Esophagus squamous epithelium (tissue), 5 donors: ENCODE data around the gene C9orf153. TPM values are rescaled to one million over a fixed set of nuclear protein-coding genes. Genes with fewer than 3 reads are reported as not detected.

Experiments used
- DNase-seq: peaks from one replicate; lab custom pipeline; 2025; lab: John Stamatoyannopoulos, UW
- H3K27ac ChIP-seq, 4 donors: fragments of 200-600 bp; sonication (generic); one replicate each; pipeline ENCODE4 v1.5.1; 2016 to 2019; ENCODE audit warnings: mild to moderate bottlenecking in 1 of 4
- H3K27me3 ChIP-seq, 4 donors: fragments of 200-600 bp; sonication (generic); 1 replicate in 3 of 4; 2 replicates in 1 of 4; pipeline versions ENCODE4 v1.5.1 to v1.6.0; 2017 to 2021; ENCODE audit warnings: antibody characterized with exemption in 1 of 4
- H3K36me3 ChIP-seq, 3 donors: fragments of 200-600 bp; sonication (generic); one replicate each; pipeline ENCODE4 v1.5.1; 2016 to 2019
- H3K4me1 ChIP-seq, 3 donors: fragments of 200-600 bp; sonication (generic); one replicate each; pipeline ENCODE4 v1.5.1; 2017 to 2019
- H3K4me3 ChIP-seq, 4 donors: fragments of 200-600 bp; sonication (generic); 1 replicate in 3 of 4; 2 replicates in 1 of 4; pipeline ENCODE4 v1.5.1; 2016 to 2019; ENCODE audit warnings: mild to moderate bottlenecking in 2 of 4, moderate library complexity in 1 of 4
- H3K9me3 ChIP-seq, 3 donors: fragments of 200-600 bp; sonication (generic); one replicate each; pipeline ENCODE4 v1.5.1; 2016 to 2019
- CTCF ChIP-seq, 6 experiments: fragments of 450-650 bp in 4 of 6; fragments of 200-600 bp in 2 of 6; sonication (generic) in 2 of 6; IDR thresholded peaks; one replicate each; pipeline ENCODE4 v1.5.1; 2016 to 2019; ENCODE audit warnings: antibody characterized with exemption in 6 of 6, mild to moderate bottlenecking in 4 of 6, moderate library complexity in 4 of 6
- POLR2A ChIP-seq, 4 donors: fragments of 450-650 bp; IDR thresholded peaks; one replicate each; pipeline ENCODE4 v1.6.1; 2017; ENCODE audit warnings: antibody characterized with exemption in 4 of 4, mild to moderate bottlenecking in 4 of 4, moderate library complexity in 3 of 4
- WGBS, 2 donors: methylation state at CpG; one replicate each; pipeline ENCODE4 v1.1.5; 2018; 5-methylcytosine and 5-hydroxymethylcytosine counted together
- intact Hi-C: fragments of 100-400 bp; cut with DNase I; formaldehyde crosslinking; loops from one replicate; pipeline ENCODE4 v1.15.0; 2022
- total RNA-seq, 4 donors: library from RNA; depleted of rRNA; stranded (reverse); fragments of >200 nt; gene quantifications; one replicate each; pipeline ENCODE4 v1.1.0, GENCODE V29; 2016
- donor health status: DM: yes; HTN: yes; CAD: no.

The C9orf153 gene
- total RNA-seq, 4 donors from 2014 or later = not detected

GRCh38 chr9:86280580-86280979, 21.1 kb upstream of the C9orf153 start:
- DNase-seq = no peak
- H3K27me3 ChIP-seq = no peaks in the 10 kb centered on the region
- H3K9me3 ChIP-seq = no peaks in the 10 kb centered on the region
- TF ChIP-seq CTCF (IDR thresholded peaks at IDR 0.05) (no peak), POLR2A (IDR thresholded peaks at IDR 0.05) (no peak)
- no peak overlapping the region for H3K27ac ChIP-seq
- H3K36me3 ChIP-seq = peaks cover 0 to 12% (median 0%) of the 10 kb centered on the region in 3 donors
- peaks cover 4 to 61% (median 20%) of the 10 kb centered on the region in 3 donors for H3K4me1 ChIP-seq
- WGBS, 2 donors = 91 to 92% methylated on average over 4 to 5 of the region's 7 CpGs
- intact Hi-C loops = loop anchor here (10.0 kb wide), 1 partner anchor 74 kb away; the partner anchor contains the start of gene TUT7
- no peak overlapping the region for H3K4me3 ChIP-seq

- intact Hi-C loops = loop anchor here (10.0 kb wide), 1 partner anchor 75 kb away; the partner anchor contains the start of gene TUT7
- Histone ChIP-seq H3K4me1 (peaks cover 4 to 69% (median 20%) of the 10 kb centered on the region in 3 donors), H3K27ac (no peak overlapping the region), H3K4me3 (no peak overlapping the region), H3K36me3 (peaks cover 0 to 12% (median 0%) of the 10 kb centered on the region in 3 donors), H3K27me3 (no peaks in the 10 kb centered on the region), H3K9me3 (no peaks in the 10 kb centered on the region)
- WGBS, 2 donors = 96 to 100% methylated on average over 3 of the region's 3 CpGs
- TF ChIP-seq CTCF (IDR thresholded peaks at IDR 0.05) (no peak), POLR2A (IDR thresholded peaks at IDR 0.05) (no peak)
- no peak for DNase-seq
These were observed 20.4 kb upstream of the C9orf153 start for GRCh38 chr9:86279839-86280238.

- intact Hi-C loops = no loop called here
- H3K27ac ChIP-seq = no peak overlapping the region
- peaks cover 0 to 62% (median 15%) of the 10 kb centered on the region in 3 donors for H3K4me1 ChIP-seq
- H3K27me3 ChIP-seq = no peaks in the 10 kb centered on the region
- no peak for TF ChIP-seq POLR2A (IDR thresholded peaks at IDR 0.05)
- no peak for TF ChIP-seq CTCF (IDR thresholded peaks at IDR 0.05)
- no peak for DNase-seq
- no peak overlapping the region for H3K4me3 ChIP-seq
- H3K9me3 ChIP-seq = no peaks in the 10 kb centered on the region
- WGBS, 2 donors = 62 to 71% methylated on average over 1 of the region's 1 CpG
- H3K36me3 ChIP-seq = peaks cover 0 to 31% (median 11%) of the 10 kb centered on the region in 3 donors
These were observed 17.6 kb upstream of the C9orf153 start for GRCh38 chr9:86277072-86277471.

- peaks cover 0 to 55% (median 10%) of the 10 kb centered on the region in 3 donors for H3K4me1 ChIP-seq
- WGBS, 2 donors = 80 to 87% methylated on average over 3 of the region's 3 CpGs
These were observed 16.5 kb upstream of the C9orf153 start for GRCh38 chr9:86275962-86276361.

More at GRCh38 chr9:86275962-86276361, 16.5 kb upstream of the C9orf153 start:
- Histone ChIP-seq H3K27ac (no peak overlapping the region), H3K9me3 (no peaks in the 10 kb centered on the region), H3K27me3 (no peaks in the 10 kb centered on the region), H3K36me3 (peaks cover 0 to 42% (median 21%) of the 10 kb centered on the region in 3 donors), H3K4me3 (no peak overlapping the region)
- intact Hi-C loops = no loop called here
- DNase-seq = no peak
- TF ChIP-seq POLR2A (IDR thresholded peaks at IDR 0.05) (no peak), CTCF (IDR thresholded peaks at IDR 0.05) (peak in 1 of 6 experiments; percentile 13)
